Heart right ventricle (tissue), 16 donors: Measurements from ENCODE around the gene PRUNE1. TPM values are rescaled to one million over a fixed set of nuclear protein-coding genes. Genes with fewer than 3 reads are reported as not detected.

Experiments used
- ATAC-seq, 8 donors: fragments of 200-7000 bp; cut with Tn5 transposase; one replicate each; pipeline ENCODE4 v1.9.1; 2020; ENCODE audit warnings: mild to moderate bottlenecking in 8 of 8, moderate library complexity in 8 of 8, moderate number of reproducible peaks in 1 of 8
- DNase-seq, 2 donors: peaks; one replicate each; pipeline ENCODE4 v3.0.0-alpha.2; 2020
- H3K27ac ChIP-seq, 10 donors: fragments of 200-600 bp; sonication (generic) in 2 of 10; one replicate each; pipeline versions ENCODE4 v1.5.0 to v1.8.0; 2020 to 2022; ENCODE audit warnings: mild to moderate bottlenecking in 3 of 10
- H3K27me3 ChIP-seq, 7 donors: fragments of 200-600 bp; one replicate each; pipeline ENCODE4 v1.8.0; 2021 to 2022; ENCODE audit warnings: mild to moderate bottlenecking in 2 of 7
- H3K36me3 ChIP-seq, 9 donors: fragments of 200-600 bp; sonication (generic) in 1 of 9; one replicate each; pipeline versions ENCODE4 v1.5.0 to v1.8.0; 2020 to 2022; ENCODE audit warnings: mild to moderate bottlenecking in 2 of 9
- H3K4me1 ChIP-seq, 9 donors: fragments of 200-600 bp; sonication (generic) in 1 of 9; one replicate each; pipeline versions ENCODE4 v1.5.0 to v1.8.0; 2020 to 2022; ENCODE audit warnings: mild to moderate bottlenecking in 4 of 9
- H3K4me3 ChIP-seq, 10 donors: fragments of 200-600 bp; sonication (generic) in 2 of 10; one replicate each; pipeline versions ENCODE4 v1.5.0 to v1.8.0; 2020 to 2022; ENCODE audit warnings: mild to moderate bottlenecking in 7 of 10, moderate library complexity in 2 of 10
- H3K9me3 ChIP-seq, 11 donors: fragments of 200-600 bp in 10 of 11; sonication (generic) in 2 of 11; one replicate each; pipeline versions ENCODE4 v1.5.0 to v1.8.0; 2013 to 2022; ENCODE audit warnings: mild to moderate bottlenecking in 2 of 11, control low read depth in 1 of 11, moderate library complexity in 1 of 11
- CTCF ChIP-seq, 9 donors: fragments of 200-600 bp; sonication (generic) in 2 of 9; IDR thresholded peaks; one replicate each; pipeline versions ENCODE4 v1.5.0 to v1.8.0; 2021 to 2022; ENCODE audit warnings: antibody characterized with exemption in 9 of 9, mild to moderate bottlenecking in 5 of 9, moderate library complexity in 1 of 9
- WGBS, 2 donors: extraction: QIAGEN DNeasy Blood & Tissue Kit; methylation state at CpG; one replicate each; pipeline ENCODE4 v1.1.7; 2013; ENCODE audit warnings: inconsistent platforms in 1 of 2; 5-methylcytosine and 5-hydroxymethylcytosine counted together
- intact Hi-C, 10 donors: fragments of 100-400 bp; cut with DNase I; formaldehyde crosslinking; loops; one replicate each; pipeline versions ENCODE4 v1.11.1 to v1.14.2; 2022
- polyA plus RNA-seq, 2 donors: library from polyadenylated mRNA; stranded (reverse); fragments of 200-250 nt; gene quantifications; one replicate each; pipeline ENCODE4 v1.2.3, GENCODE V29; 2013
- total RNA-seq, 10 donors: library from RNA; stranded (reverse); fragmentation: NEBNext Ultra II Directional in 3 of 10; extraction: Animal tissue kit (Norgen Biotek cat#: 25700) in 3 of 10; gene quantifications; one replicate each; pipeline versions ENCODE4 v1.2.1 to v1.2.4, GENCODE V29; 2021 to 2023
- donor health status: Arrhythmogenic right ventricular cardiomyopathy.
- donor health status: ischemic (EF 13 %, LVEDD 7.1; RV severe dilation, severe dysfunction).
- donor health status: healthy with polysubstance abuse.
- donor health status: DM: no; HTN: yes; CAD: no.
- donor health status: DM: no; HTN: no; CAD: no.
- donor health status: ischemic (EF 25% LVEDD 6.9; RV normal size, moderate dysfunction).
- donor health status: ischemic (EF 25% LVEDD 5.7; RV mildly dilated, moderate dysfunction).
- donor health status: healthy.
- donor health status: DM: yes; HTN: yes; CAD: no.
- donor health status: Ischemic cardiomyopathy.
- donor health status: ischemic (EF 35%, LVEDD 5.7; RV mildly dilated, moderate dysfunction).
- donor health status: nonischemic (EF 11% LVEDD 7.7; RV severe dilation, severe dysfunction).
- donor health status: DM: yes; HTN: yes; CAD: no.
- donor health status: PGD.
- donor health status: ischemic (EF 29% LVEDD 5.4; RV normal size, mild dysfunction).
- donor health status: nonischemic (EF 23%, LVEDD 6.1; RV moderate dilation, normal function).

PRUNE1 gene
- total and polyA plus RNA-seq, 12 donors, result 11.5 to 50.1 (median 43.9) TPM

- no peaks in the 10 kb centered on the region for H3K27me3 ChIP-seq
- intact Hi-C loops, result no loop called here
- H3K4me3 ChIP-seq, result no peak overlapping the region
- ATAC-seq, result no peak
- H3K36me3 ChIP-seq, result peaks cover 0 to 50% (median 32%) of the 10 kb centered on the region in 9 donors
- no peak for DNase-seq
- H3K27ac ChIP-seq, result peak overlapping the region in 3 of 10 donors; percentile 0 to 95 (median 90)
- TF ChIP-seq CTCF (IDR thresholded peaks at IDR 0.05), result no peak
- peaks cover 0 to 38% (median 28%) of the 10 kb centered on the region in 9 donors for H3K4me1 ChIP-seq
- no peaks in the 10 kb centered on the region for H3K9me3 ChIP-seq
- 89 to 94% methylated on average over 5 of the region's 5 CpGs for WGBS, 2 donors
Measured at GRCh38 chr1:151049458-151049857, 41.2 kb downstream of the PRUNE1 start.

- Histone ChIP-seq H3K4me3 (no peak overlapping the region), H3K27ac (peak overlapping the region in 4 of 10 donors; percentile 0 to 95 (median 10)), H3K27me3 (no peaks in the 10 kb centered on the region), H3K9me3 (no peaks in the 10 kb centered on the region), H3K4me1 (peaks cover 0 to 44% (median 30%) of the 10 kb centered on the region in 9 donors), H3K36me3 (peaks cover 0 to 57% (median 39%) of the 10 kb centered on the region in 9 donors)
- 80 to 88% methylated on average over 2 of the region's 2 CpGs for WGBS, 2 donors
- DNase-seq, result no peak
- no peak for ATAC-seq
- TF ChIP-seq CTCF (IDR thresholded peaks at IDR 0.05), result no peak
- intact Hi-C loops, result loop anchor here in 1 of 10 donors (10.0 kb wide), 1 partner anchor 45 kb away; the partner anchor contains the start of genes MINDY1 and PRUNE1
Measured at GRCh38 chr1:151050051-151050688, 41.9 kb downstream of the PRUNE1 start.

GRCh38 chr1:151051356-151052009 is 43.2 kb downstream of the PRUNE1 start:
- WGBS, 2 donors, result 66 to 69% methylated on average over 2 of the region's 2 CpGs
- H3K36me3 ChIP-seq, result peaks cover 0 to 70% (median 39%) of the 10 kb centered on the region in 9 donors
- ATAC-seq (no peak), DNase-seq (no peak)
- TF ChIP-seq CTCF (IDR thresholded peaks at IDR 0.05), result no peak
- no peaks in the 10 kb centered on the region for H3K27me3 ChIP-seq
- intact Hi-C loops, result loop anchor here in 1 of 10 donors (10.0 kb wide), 1 partner anchor 47 kb away; the partner anchor contains the start of genes MINDY1 and PRUNE1
- no peak overlapping the region for H3K4me3 ChIP-seq
- H3K9me3 ChIP-seq, result no peaks in the 10 kb centered on the region
- peak overlapping the region in 3 of 10 donors; percentile 10 to 48 (median 35) for H3K27ac ChIP-seq
- H3K4me1 ChIP-seq, result peaks cover 6 to 57% (median 43%) of the 10 kb centered on the region in 9 donors

- H3K4me3 ChIP-seq, result peak overlapping the region in 1 of 10 donors; percentile 81
- peaks cover 16 to 51% (median 45%) of the 10 kb centered on the region in 9 donors for H3K4me1 ChIP-seq
- H3K36me3 ChIP-seq, result peaks cover 0 to 74% (median 39%) of the 10 kb centered on the region in 9 donors
- H3K27ac ChIP-seq, result peak overlapping the region in 5 of 10 donors; percentile 46 to 100 (median 53)
- intact Hi-C loops, result loop anchor here in 2 of 10 donors (5.0 to 10.0 kb wide), 2 partner anchors 33 to 50 kb away; partner anchors contain the start of genes MINDY1 (in 1 of the 2) and PRUNE1 (in 1 of the 2)
- ATAC-seq (no peak), DNase-seq (no peak)
- WGBS, 2 donors, result 86 to 89% methylated on average over 4 of the region's 4 CpGs
- TF ChIP-seq CTCF (IDR thresholded peaks at IDR 0.05), result no peak
- no peaks in the 10 kb centered on the region for H3K9me3 ChIP-seq
- H3K27me3 ChIP-seq, result no peaks in the 10 kb centered on the region
Measured at GRCh38 chr1:151054971-151055547, 46.8 kb downstream of the PRUNE1 start.
